HEK293 (cell line): ENCODE results near the gene TNIK.

ENCODE experiments used
- CTCF ChIA-PET: fragments of 350-600 bp; formaldehyde crosslinking; extraction: SDS; loops from one replicate; lab custom pipeline; 2021; ENCODE audit warnings: antibody characterized with exemption; lab: Yijun Ruan, JAX
- POLR2A ChIA-PET: fragments of 300-600 bp; formaldehyde crosslinking; extraction: SDS; loops from one replicate; lab custom pipeline; 2020; ENCODE audit warnings: antibody characterized with exemption, inconsistent platforms; lab: Yijun Ruan, JAX
- H3K27ac ChIP-seq: fragments of 200-500 bp; sonication (Bioruptor generic); 2 replicates; pipeline ENCODE4 v1.5.1; 2014; ENCODE audit warnings: low read depth, low read length, control low read depth, inconsistent platforms; ENCODE audit errors: extremely low read depth
- H3K36me3 ChIP-seq, 2 experiments: fragments of 200-500 bp in 1 of 2; sonication (Bioruptor generic) in 1 of 2; 1 replicate in 1 of 2; 2 replicates in 1 of 2; pipeline ENCODE4 v1.5.1; 2014 to 2017; ENCODE audit warnings: inconsistent platforms in 2 of 2, low read length in 2 of 2; ENCODE audit not compliant: control insufficient read depth in 2 of 2, insufficient read depth in 1 of 2
- H3K4me1 ChIP-seq: fragments of 200-500 bp; sonication (Bioruptor generic); 2 replicates; pipeline ENCODE4 v1.5.1; 2014; ENCODE audit warnings: mild to moderate bottlenecking, low read length, inconsistent platforms; ENCODE audit not compliant: control insufficient read depth, insufficient read depth
- H3K4me3 ChIP-seq: 2 replicates; pipeline ENCODE4 v1.5.1; 2011; ENCODE audit warnings: low read depth, mild to moderate bottlenecking, control low read depth, low read length, moderate library complexity
- H3K9me3 ChIP-seq: fragments of 200-500 bp; sonication (Bioruptor generic); 2 replicates; pipeline ENCODE4 v1.5.1; 2014; ENCODE audit warnings: low read depth, low read length, inconsistent platforms; ENCODE audit not compliant: control insufficient read depth, insufficient read depth
- HIC1 ChIP-seq: fragments of 450-650 bp; formaldehyde crosslinking; IDR thresholded peaks from 2 replicates; pipeline ENCODE4 v1.5.1; 2016; ENCODE audit warnings: missing biosample characterization, missing genetic modification characterization
- HOXC10 ChIP-seq: sonication (generic); formaldehyde crosslinking; IDR thresholded peaks from 2 replicates; pipeline ENCODE4 v1.8.1; 2023; ENCODE audit warnings: mild to moderate bottlenecking, missing genetic modification reagents
- KLF10 ChIP-seq: fragments of 450-650 bp; IDR thresholded peaks from 2 replicates; pipeline ENCODE4 v1.5.1; 2018; ENCODE audit warnings: missing biosample characterization, mild to moderate bottlenecking, missing genetic modification characterization
- PRDM6 ChIP-seq: fragments of 450-650 bp; formaldehyde crosslinking; IDR thresholded peaks from 2 replicates; pipeline ENCODE4 v1.5.1; 2017; ENCODE audit warnings: missing biosample characterization, missing genetic modification characterization
- SP7 ChIP-seq: fragments of 450-650 bp; formaldehyde crosslinking; IDR thresholded peaks from 2 replicates; pipeline ENCODE4 v1.5.1; 2016; ENCODE audit warnings: missing biosample characterization, missing genetic modification characterization
- TSHZ1 ChIP-seq: fragments of 450-650 bp; formaldehyde crosslinking; IDR thresholded peaks from 2 replicates; pipeline ENCODE4 v1.5.1; 2016; ENCODE audit warnings: missing biosample characterization, missing genetic modification characterization, borderline replicate concordance
- ZIC2 ChIP-seq: fragments of 450-650 bp; formaldehyde crosslinking; IDR thresholded peaks from 2 replicates; pipeline ENCODE4 v1.5.1; 2016; ENCODE audit warnings: missing biosample characterization, missing genetic modification characterization
- ZNF121 ChIP-seq: fragments of 450-650 bp; formaldehyde crosslinking; IDR thresholded peaks from 2 replicates; pipeline ENCODE4 v1.5.1; 2016; ENCODE audit warnings: missing biosample characterization, missing genetic modification characterization
- ZNF133 ChIP-seq: fragments of 450-650 bp; formaldehyde crosslinking; IDR thresholded peaks from 2 replicates; pipeline ENCODE4 v1.5.1; 2016; ENCODE audit warnings: missing biosample characterization, missing genetic modification characterization
- ZNF16 ChIP-seq: fragments of 450-650 bp; formaldehyde crosslinking; IDR thresholded peaks from 2 replicates; pipeline ENCODE4 v1.5.1; 2016; ENCODE audit warnings: low read depth, missing biosample characterization, missing genetic modification characterization
- ZNF174 ChIP-seq: fragments of 450-650 bp; formaldehyde crosslinking; IDR thresholded peaks from 2 replicates; pipeline ENCODE4 v1.5.0; 2017; ENCODE audit warnings: missing biosample characterization, mild to moderate bottlenecking, missing genetic modification characterization
- ZNF211 ChIP-seq: fragments of 450-650 bp; formaldehyde crosslinking; IDR thresholded peaks from 2 replicates; pipeline ENCODE4 v1.5.1; 2016; ENCODE audit warnings: low read depth, missing biosample characterization, missing genetic modification characterization
- ZNF23 ChIP-seq: fragments of 450-650 bp; formaldehyde crosslinking; IDR thresholded peaks from 2 replicates; pipeline ENCODE4 v1.5.1; 2016; ENCODE audit warnings: missing biosample characterization, missing genetic modification characterization, borderline replicate concordance
- ZNF561 ChIP-seq: fragments of 450-650 bp; IDR thresholded peaks from 2 replicates; pipeline ENCODE4 v1.5.1; 2018; ENCODE audit warnings: missing biosample characterization, missing genetic modification characterization, borderline replicate concordance
- ZNF654 ChIP-seq: fragments of 450-650 bp; formaldehyde crosslinking; IDR thresholded peaks from 2 replicates; pipeline ENCODE4 v1.5.1; 2016; ENCODE audit warnings: low read depth, missing biosample characterization, missing genetic modification characterization
- ZNF747 ChIP-seq: fragments of 450-650 bp; formaldehyde crosslinking; IDR thresholded peaks from 2 replicates; pipeline ENCODE4 v1.5.1; 2016; ENCODE audit warnings: missing biosample characterization, missing genetic modification characterization
- TF ChIP-seq, protein P1 (sequence below): fragments of 450-650 bp; formaldehyde crosslinking; IDR thresholded peaks from 2 replicates; pipeline ENCODE4 v1.5.1; 2017; ENCODE audit warnings: missing biosample characterization, missing genetic modification characterization
- TF ChIP-seq, protein P2 (sequence below): fragments of 450-650 bp; formaldehyde crosslinking; IDR thresholded peaks from 2 replicates; pipeline ENCODE4 v1.5.1; 2016; ENCODE audit warnings: missing biosample characterization, missing genetic modification characterization, low read depth

The TNIK gene

GRCh38 chr3:171149526-171150116 is 310.6 kb downstream of the TNIK start (continued):
- no peak for TF ChIP-seq ZNF23 (tag by site-specific recombination)
- TF ChIP-seq KLF10 (tag by site-specific recombination), result no peak
- TF ChIP-seq ZNF747 (tag by site-specific recombination), result no peak
- TF ChIP-seq, all 188 proteins: peak for 0

DNA sequence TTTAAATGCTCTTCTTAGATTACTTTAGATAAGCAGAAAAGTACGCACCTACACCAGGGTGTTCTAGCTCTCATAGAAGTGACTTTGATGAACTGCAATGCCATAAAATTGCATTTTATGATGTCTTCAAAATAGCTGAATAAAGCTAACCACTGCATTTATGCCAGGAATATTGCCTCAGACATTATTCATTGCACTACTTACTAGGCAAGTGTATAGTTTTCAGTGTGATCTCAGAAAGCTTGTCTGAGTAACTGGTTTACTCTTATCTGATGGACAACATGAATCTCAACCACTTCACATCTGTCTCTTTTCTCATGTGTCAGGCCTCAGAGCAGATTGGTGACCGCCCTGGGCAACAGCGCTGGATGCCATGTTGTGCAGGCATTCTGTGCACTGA is 314.4 kb downstream of the TNIK start:
- TF ChIP-seq PRDM6, result peak; percentile 11; the same call in 1 of the 2 replicates
- no peak for TF ChIP-seq ZNF121 (tag by site-specific recombination)
- H3K4me1 ChIP-seq, result 0 out of 2 replicates have a peak, but pooled peaks cover 5% of the 10 kb centered on the region
- POLR2A ChIA-PET, result no interaction called here
- H3K27ac ChIP-seq, result no peak overlapping the region
- CTCF ChIA-PET, result no interaction called here
- H3K9me3 ChIP-seq, result no peaks in the 10 kb centered on the region
- no peak overlapping the region for H3K4me3 ChIP-seq
- H3K36me3 ChIP-seq, result peaks cover 0 to 10% of the 10 kb centered on the region in 2 experiments; a peak in 1 of 3 replicates

GRCh38 chr3:171142985-171143384 is 317.2 kb downstream of the TNIK start:
- Histone ChIP-seq H3K4me3 (no peak overlapping the region), H3K4me1 (0 out of 2 replicates have a peak, but pooled peaks cover 5% of the 10 kb centered on the region), H3K36me3 (peaks cover 0 to 7% of the 10 kb centered on the region in 2 experiments; a peak in 1 of 3 replicates), H3K27ac (no peak overlapping the region), H3K9me3 (no peaks in the 10 kb centered on the region)
- ChIA-PET POLR2A (no interaction called here), CTCF (interaction anchor here (0.6 kb wide), 1 partner anchor 195 kb away, joined by 3 read pairs; no protein-coding TSS in a partner anchor)
- TF ChIP-seq HOXC10 (CRISPR knock-in tag) (no peak), ZIC2 (tag by site-specific recombination) (peak; percentile 88), SP7 (tag by site-specific recombination) (no peak), HIC1 (tag by site-specific recombination) (no peak), ZNF174 (tag by site-specific recombination) (no peak), ZNF561 (tag by site-specific recombination) (no peak)
- TF ChIP-seq, protein P1, sequence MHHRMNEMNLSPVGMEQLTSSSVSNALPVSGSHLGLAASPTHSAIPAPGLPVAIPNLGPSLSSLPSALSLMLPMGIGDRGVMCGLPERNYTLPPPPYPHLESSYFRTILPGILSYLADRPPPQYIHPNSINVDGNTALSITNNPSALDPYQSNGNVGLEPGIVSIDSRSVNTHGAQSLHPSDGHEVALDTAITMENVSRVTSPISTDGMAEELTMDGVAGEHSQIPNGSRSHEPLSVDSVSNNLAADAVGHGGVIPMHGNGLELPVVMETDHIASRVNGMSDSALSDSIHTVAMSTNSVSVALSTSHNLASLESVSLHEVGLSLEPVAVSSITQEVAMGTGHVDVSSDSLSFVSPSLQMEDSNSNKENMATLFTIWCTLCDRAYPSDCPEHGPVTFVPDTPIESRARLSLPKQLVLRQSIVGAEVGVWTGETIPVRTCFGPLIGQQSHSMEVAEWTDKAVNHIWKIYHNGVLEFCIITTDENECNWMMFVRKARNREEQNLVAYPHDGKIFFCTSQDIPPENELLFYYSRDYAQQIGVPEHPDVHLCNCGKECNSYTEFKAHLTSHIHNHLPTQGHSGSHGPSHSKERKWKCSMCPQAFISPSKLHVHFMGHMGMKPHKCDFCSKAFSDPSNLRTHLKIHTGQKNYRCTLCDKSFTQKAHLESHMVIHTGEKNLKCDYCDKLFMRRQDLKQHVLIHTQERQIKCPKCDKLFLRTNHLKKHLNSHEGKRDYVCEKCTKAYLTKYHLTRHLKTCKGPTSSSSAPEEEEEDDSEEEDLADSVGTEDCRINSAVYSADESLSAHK (tag by site-specific recombination), result no peak

DNA sequence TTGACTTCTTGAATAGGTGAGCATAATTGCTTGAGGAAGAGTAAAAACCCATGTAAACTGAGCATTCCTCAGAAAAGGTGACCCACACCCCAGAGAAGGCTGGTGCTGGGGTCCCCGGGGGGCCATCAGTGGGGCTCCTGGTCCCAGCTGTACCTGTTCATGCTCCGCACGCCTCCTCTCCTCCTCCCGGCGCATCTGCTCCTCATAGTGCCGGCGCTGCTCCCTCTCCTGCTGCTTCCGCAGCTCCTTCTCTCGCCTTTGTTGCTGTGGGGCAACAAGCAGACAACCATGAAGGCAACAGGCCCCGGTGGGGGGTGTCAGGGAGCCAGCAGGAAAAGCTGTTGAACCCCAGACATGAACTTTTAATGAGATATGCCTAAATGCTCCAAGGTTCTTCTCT is 320.0 kb downstream of the TNIK start:
- no peak overlapping the region for H3K27ac ChIP-seq
- H3K36me3 ChIP-seq, result peaks cover 0 to 20% of the 10 kb centered on the region in 2 experiments; a peak in 1 of 3 replicates
- POLR2A ChIA-PET, result no interaction called here
- H3K9me3 ChIP-seq, result no peaks in the 10 kb centered on the region
- 0 out of 2 replicates have a peak, but pooled peaks cover 5% of the 10 kb centered on the region for H3K4me1 ChIP-seq
- CTCF ChIA-PET, result no interaction called here
- H3K4me3 ChIP-seq, result no peak overlapping the region
- no peak for TF ChIP-seq TSHZ1 (tag by site-specific recombination)
- no peak for TF ChIP-seq ZNF16
- TF ChIP-seq, protein P2, sequence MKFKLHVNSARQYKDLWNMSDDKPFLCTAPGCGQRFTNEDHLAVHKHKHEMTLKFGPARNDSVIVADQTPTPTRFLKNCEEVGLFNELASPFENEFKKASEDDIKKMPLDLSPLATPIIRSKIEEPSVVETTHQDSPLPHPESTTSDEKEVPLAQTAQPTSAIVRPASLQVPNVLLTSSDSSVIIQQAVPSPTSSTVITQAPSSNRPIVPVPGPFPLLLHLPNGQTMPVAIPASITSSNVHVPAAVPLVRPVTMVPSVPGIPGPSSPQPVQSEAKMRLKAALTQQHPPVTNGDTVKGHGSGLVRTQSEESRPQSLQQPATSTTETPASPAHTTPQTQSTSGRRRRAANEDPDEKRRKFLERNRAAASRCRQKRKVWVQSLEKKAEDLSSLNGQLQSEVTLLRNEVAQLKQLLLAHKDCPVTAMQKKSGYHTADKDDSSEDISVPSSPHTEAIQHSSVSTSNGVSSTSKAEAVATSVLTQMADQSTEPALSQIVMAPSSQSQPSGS (tag by site-specific recombination), result no peak
- TF ChIP-seq ZNF133 (tag by site-specific recombination), result no peak
- TF ChIP-seq ZNF654, result no peak
- TF ChIP-seq ZNF211, result no peak
